Measurements from ENCODE around the gene CCDC85C. TPM values are rescaled to one million over a fixed set of nuclear protein-coding genes. Genes with fewer than 3 reads are reported as not detected.
A peak's percentile ranks its signal among the peaks of the same experiment; 100 is the strongest.

CCDC85C gene
- total RNA-seq, 1 donor from 2014 or later, result 49.1 TPM

GRCh38 chr14:99570544-99571302 is 33.3 kb downstream of the CCDC85C start:
- TF ChIP-seq CTCF (conservative IDR thresholded peaks at IDR 0.05), result no peak
- Mint-ChIP-seq H3K4me3 (no peak overlapping the region), H3K27ac (peak overlapping the region; percentile 82), H3K36me3 (no peaks in the 10 kb centered on the region), H3K9me3 (no peaks in the 10 kb centered on the region), H3K27me3 (no peaks in the 10 kb centered on the region), H3K4me1 (ENCODE audit: unreplicated experiment) (peaks cover 74% of the 10 kb centered on the region)
- no peak for DNase-seq (ENCODE audit: extremely low spot score, unreplicated experiment)

GRCh38 chr14:99569725-99570543 is 34.1 kb downstream of the CCDC85C start:
- TF ChIP-seq CTCF (conservative IDR thresholded peaks at IDR 0.05), result no peak
- H3K27me3 Mint-ChIP-seq, result no peaks in the 10 kb centered on the region
- H3K4me3 Mint-ChIP-seq, result peak overlapping the region; percentile 17
- H3K9me3 Mint-ChIP-seq, result no peaks in the 10 kb centered on the region
- peaks cover 74% of the 10 kb centered on the region for H3K4me1 Mint-ChIP-seq (ENCODE audit: unreplicated experiment)
- peak overlapping the region; percentile 68 for H3K27ac Mint-ChIP-seq
- no peaks in the 10 kb centered on the region for H3K36me3 Mint-ChIP-seq
- no peak for DNase-seq (ENCODE audit: extremely low spot score, unreplicated experiment)

GRCh38 chr14:99568567-99569560 is 35.1 kb downstream of the CCDC85C start:
- Mint-ChIP-seq H3K27ac (peak overlapping the region; percentile 68), H3K4me1 (ENCODE audit: unreplicated experiment) (peaks cover 74% of the 10 kb centered on the region), H3K9me3 (no peaks in the 10 kb centered on the region), H3K36me3 (no peaks in the 10 kb centered on the region), H3K4me3 (peak overlapping the region; percentile 69), H3K27me3 (no peaks in the 10 kb centered on the region)
- TF ChIP-seq CTCF (conservative IDR thresholded peaks at IDR 0.05), result no peak
- no peak for DNase-seq (ENCODE audit: extremely low spot score, unreplicated experiment)

- Mint-ChIP-seq H3K4me1 (ENCODE audit: unreplicated experiment) (peaks cover 81% of the 10 kb centered on the region), H3K4me3 (peak overlapping the region; percentile 45), H3K27ac (peak overlapping the region; percentile 73), H3K9me3 (no peaks in the 10 kb centered on the region), H3K36me3 (no peaks in the 10 kb centered on the region), H3K27me3 (no peaks in the 10 kb centered on the region)
- DNase-seq (ENCODE audit: extremely low spot score, unreplicated experiment), result no peak
- no peak for TF ChIP-seq CTCF (conservative IDR thresholded peaks at IDR 0.05)
Measured at GRCh38 chr14:99566390-99567354, 37.3 kb downstream of the CCDC85C start.

Data from type B pancreatic cell (in vitro differentiated cells).